GM19455 (cell line): ENCODE data around the gene LRP5.
A peak's percentile ranks its signal among the peaks of the same experiment; 100 is the strongest.
"Not testable (repeated sequence)": the region's sequence is repeated elsewhere in the genome, so short reads cannot be mapped to it uniquely, and the experiment has no call there.

Source experiments
- ATAC-seq: cut with Tn5 transposase; IDR thresholded peaks from one replicate; pipeline ENCODE4 v1.9.1; 2021; ENCODE audit not compliant: unreplicated experiment

The LRP5 gene

GRCh38 chr11:68438658-68439259, 126.4 kb downstream of the LRP5 start:
- no peak for ATAC-seq

- ATAC-seq = no peak
These were observed 127.1 kb downstream of the LRP5 start for GRCh38 chr11:68439355-68440065.

GRCh38 chr11:68440224-68440623, 127.8 kb downstream of the LRP5 start:
- no peak for ATAC-seq

GRCh38 chr11:68441466-68442230, 129.3 kb downstream of the LRP5 start:
- ATAC-seq = no peak

- ATAC-seq = no peak
These were observed 130.0 kb downstream of the LRP5 start for GRCh38 chr11:68442433-68442832.

- ATAC-seq = no peak
These were observed 132.2 kb downstream of the LRP5 start for GRCh38 chr11:68444566-68444965.

- ATAC-seq = no peak
These were observed 133.2 kb downstream of the LRP5 start for GRCh38 chr11:68445531-68446035.

GRCh38 chr11:68446046-68446725, 133.8 kb downstream of the LRP5 start:
- ATAC-seq = no peak

GRCh38 chr11:68447015-68447801, 134.8 kb downstream of the LRP5 start:
- no peak for ATAC-seq

- ATAC-seq = not testable (repeated sequence)
These were observed 135.5 kb downstream of the LRP5 start for GRCh38 chr11:68447914-68448313.

- no peak for ATAC-seq
These were observed 136.2 kb downstream of the LRP5 start for GRCh38 chr11:68448604-68449011.

- ATAC-seq = no peak
These were observed 137.6 kb downstream of the LRP5 start for GRCh38 chr11:68449951-68450350.

GRCh38 chr11:68450711-68451110, 138.3 kb downstream of the LRP5 start:
- ATAC-seq = no peak

GRCh38 chr11:68454767-68455166, 142.4 kb downstream of the LRP5 start:
- ATAC-seq = no peak

- no peak for ATAC-seq
These were observed 143.1 kb downstream of the LRP5 start for GRCh38 chr11:68455485-68455884.

GRCh38 chr11:68457216-68457897, 145.0 kb downstream of the LRP5 start:
- ATAC-seq = no peak

GRCh38 chr11:68457898-68458249, 145.5 kb downstream of the LRP5 start:
- no peak for ATAC-seq

GRCh38 chr11:68458340-68458739, 145.9 kb downstream of the LRP5 start:
- ATAC-seq = not testable (repeated sequence)

GRCh38 chr11:68459886-68460740, 147.7 kb downstream of the LRP5 start:
- ATAC-seq = peak; percentile 87
